Psoas muscle (tissue), 8 donors: ENCODE measurements around the gene IQSEC3. TPM values are rescaled to one million over a fixed set of nuclear protein-coding genes. Genes with fewer than 3 reads are reported as not detected.
A peak's percentile ranks its signal among the peaks of the same experiment; 100 is the strongest.

Source experiments
- ATAC-seq, 4 donors: fragments of 200-7000 bp; cut with Tn5 transposase; one replicate each; pipeline ENCODE4 v1.9.1; 2020; ENCODE audit warnings: moderate library complexity in 3 of 4, mild to moderate bottlenecking in 2 of 4
- DNase-seq, 2 donors: peaks; one replicate each; pipeline ENCODE4 v3.0.0-alpha.2; 2020
- H3K27ac ChIP-seq: fragments of 200-600 bp; one replicate; pipeline ENCODE4 v1.8.0; 2022
- H3K27me3 ChIP-seq, 3 donors: fragments of 200-600 bp in 1 of 3; one replicate each; pipeline versions ENCODE4 v1.6.1 to v1.8.0; 2013 to 2022; ENCODE audit warnings: low read length in 2 of 3, mild to moderate bottlenecking in 2 of 3, moderate library complexity in 1 of 3; ENCODE audit not compliant: insufficient read depth in 3 of 3
- H3K36me3 ChIP-seq, 2 donors: fragments of 200-600 bp in 1 of 2; one replicate each; pipeline versions ENCODE4 v1.6.1 to v1.8.0; 2013 to 2022; ENCODE audit warnings: low read depth in 1 of 2, mild to moderate bottlenecking in 1 of 2, moderate library complexity in 1 of 2; ENCODE audit not compliant: insufficient read depth in 1 of 2
- H3K4me1 ChIP-seq: fragments of 200-600 bp; one replicate; pipeline ENCODE4 v1.8.0; 2022
- H3K4me3 ChIP-seq: fragments of 200-600 bp; one replicate; pipeline ENCODE4 v1.8.0; 2022; ENCODE audit warnings: mild to moderate bottlenecking
- H3K9me3 ChIP-seq: fragments of 200-600 bp; one replicate; pipeline ENCODE4 v1.8.0; 2022
- CTCF ChIP-seq: fragments of 200-600 bp; IDR thresholded peaks from one replicate; pipeline ENCODE4 v1.8.0; 2022; ENCODE audit warnings: antibody characterized with exemption
- whole genome bisulfite sequencing, 3 donors: extraction: QIAGEN DNeasy Blood & Tissue Kit; methylation state at CpG; one replicate each; pipeline versions ENCODE4 v1.1.6 to v1.1.7; 2013; 5-methylcytosine and 5-hydroxymethylcytosine counted together
- intact Hi-C, 2 donors: fragments of 100-400 bp; cut with DNase I; formaldehyde crosslinking; loops; one replicate each; pipeline versions ENCODE4 v1.11.0 to v1.14.2; 2022
- polyA plus RNA-seq, 3 donors: library from polyadenylated mRNA; stranded (reverse); fragments of 200-250 nt; gene quantifications; one replicate each; pipeline ENCODE4 v1.2.3, GENCODE V29; 2013
- total RNA-seq, 4 donors: library from RNA; stranded (reverse); fragmentation: NEBNext Ultra II Directional in 2 of 4; extraction: Animal tissue kit (Norgen Biotek cat#: 25700) in 2 of 4; gene quantifications; one replicate each; pipeline versions ENCODE4 v1.2.1 to v1.2.4, GENCODE V29; 2021 to 2023
- donor health status: healthy with polysubstance abuse.
- donor health status: DM: no; HTN: no; CAD: no; lungs with moderate emphysema.
- donor health status: Bipolar disorder and iron deficiency.
- donor health status: healthy.
- donor health status: DM: yes; HTN: yes; CAD: no.
- donor health status: DM: no; HTN: no; CAD: no.
- donor health status: DM: no; HTN: no; CAD: no.
- donor health status: DM: yes; HTN: yes; CAD: no.

Gene IQSEC3
- total and polyA plus RNA-seq, 7 donors = 0.23 to 1.8 (median 0.58) TPM

- H3K4me3 ChIP-seq = no peak overlapping the region
- no peaks in the 10 kb centered on the region for H3K9me3 ChIP-seq
- intact Hi-C loops = no loop called here
- no peak for TF ChIP-seq CTCF
- H3K27me3 ChIP-seq = peaks cover 0 to 3% (median 0%) of the 10 kb centered on the region in 3 donors
- H3K27ac ChIP-seq = no peak overlapping the region
- ATAC-seq = no peak
- no peaks in the 10 kb centered on the region for H3K36me3 ChIP-seq
- H3K4me1 ChIP-seq = no peaks in the 10 kb centered on the region
- WGBS, 3 donors = 81 to 92% (median 88%) methylated on average over 9 of the region's 9 CpGs
- peak in 1 of 2 donors; percentile 19 for DNase-seq
Observed at GRCh38 chr12:147242-147641, 80.7 kb downstream of the IQSEC3 start.

GRCh38 chr12:148676-149416 is 82.3 kb downstream of the IQSEC3 start:
- H3K27ac ChIP-seq = no peak overlapping the region
- WGBS, 3 donors = 74 to 78% (median 77%) methylated on average over 18 of the region's 18 CpGs
- TF ChIP-seq CTCF = no peak
- H3K36me3 ChIP-seq = no peaks in the 10 kb centered on the region
- H3K4me3 ChIP-seq = no peak overlapping the region
- H3K4me1 ChIP-seq = no peaks in the 10 kb centered on the region
- no peaks in the 10 kb centered on the region for H3K9me3 ChIP-seq
- DNase-seq (no peak), ATAC-seq (no peak)
- intact Hi-C loops = no loop called here
- H3K27me3 ChIP-seq = peaks cover 0 to 3% (median 0%) of the 10 kb centered on the region in 3 donors

- H3K27me3 ChIP-seq = peaks cover 0 to 11% (median 4%) of the 10 kb centered on the region in 3 donors
- ATAC-seq (no peak), DNase-seq (no peak)
- no peak overlapping the region for H3K4me3 ChIP-seq
- 77 to 78% (median 78%) methylated on average over 5 of the region's 5 CpGs for WGBS, 3 donors
- no peaks in the 10 kb centered on the region for H3K36me3 ChIP-seq
- intact Hi-C loops = no loop called here
- no peak for TF ChIP-seq CTCF
- H3K9me3 ChIP-seq = no peaks in the 10 kb centered on the region
- H3K27ac ChIP-seq = no peak overlapping the region
- no peaks in the 10 kb centered on the region for H3K4me1 ChIP-seq
Observed at GRCh38 chr12:151579-151978, 85.0 kb downstream of the IQSEC3 start.

- DNase-seq = no peak
- Histone ChIP-seq H3K36me3 (no peaks in the 10 kb centered on the region), H3K9me3 (no peaks in the 10 kb centered on the region), H3K4me3 (no peak overlapping the region), H3K27ac (no peak overlapping the region), H3K27me3 (peaks cover 0 to 11% (median 4%) of the 10 kb centered on the region in 3 donors), H3K4me1 (no peaks in the 10 kb centered on the region)
- ATAC-seq = no peak
- intact Hi-C loops = no loop called here
- no peak for TF ChIP-seq CTCF
- 44 to 60% (median 51%) methylated on average over 3 of the region's 3 CpGs for WGBS, 3 donors
Observed at GRCh38 chr12:152440-152839, 85.9 kb downstream of the IQSEC3 start.
